ENCODE measurements around the gene DPH2.
A peak's percentile ranks its signal among the peaks of the same experiment; 100 is the strongest.

DPH2 gene

GRCh38 chr1:43938892-43939587 lies 30.8 kb upstream of the DPH2 start:
- Histone ChIP-seq H3F3A (ENCODE audit: control insufficient read depth, insufficient read depth) (no peaks in the 10 kb centered on the region), H3K9me3 (ENCODE audit: control insufficient read depth, insufficient read depth, low read length) (no peaks in the 10 kb centered on the region), H3K27ac (ENCODE audit: low read depth, low read length) (no peak overlapping the region), H3K4me3 (ENCODE audit: low read length) (no peak overlapping the region), H3K27me3 (ENCODE audit: control insufficient read depth, low read length) (no peaks in the 10 kb centered on the region), H3K9me2 (replicated peaks; ENCODE audit: control insufficient read depth, low read length) (no peaks in the 10 kb centered on the region), H3K4me2 (ENCODE audit: low read length) (no peak overlapping the region), H3K4me1 (ENCODE audit: control insufficient read depth, low read length) (peaks cover 5% of the 10 kb centered on the region), H3K36me3 (ENCODE audit: control insufficient read depth, low read length) (peaks cover 4% of the 10 kb centered on the region; the same call in 1 of the 2 replicates), H3K79me2 (ENCODE audit: control insufficient read depth, low read length) (no peaks in the 10 kb centered on the region), H4K20me1 (ENCODE audit: control insufficient read depth, insufficient read depth, low read depth, low read length) (no peaks in the 10 kb centered on the region)
- TF ChIP-seq EZH2phosphoT487 (IDR thresholded peaks at IDR 0.05; ENCODE audit: borderline replicate concordance, low read length): no peak
- TF ChIP-seq, protein P1, sequence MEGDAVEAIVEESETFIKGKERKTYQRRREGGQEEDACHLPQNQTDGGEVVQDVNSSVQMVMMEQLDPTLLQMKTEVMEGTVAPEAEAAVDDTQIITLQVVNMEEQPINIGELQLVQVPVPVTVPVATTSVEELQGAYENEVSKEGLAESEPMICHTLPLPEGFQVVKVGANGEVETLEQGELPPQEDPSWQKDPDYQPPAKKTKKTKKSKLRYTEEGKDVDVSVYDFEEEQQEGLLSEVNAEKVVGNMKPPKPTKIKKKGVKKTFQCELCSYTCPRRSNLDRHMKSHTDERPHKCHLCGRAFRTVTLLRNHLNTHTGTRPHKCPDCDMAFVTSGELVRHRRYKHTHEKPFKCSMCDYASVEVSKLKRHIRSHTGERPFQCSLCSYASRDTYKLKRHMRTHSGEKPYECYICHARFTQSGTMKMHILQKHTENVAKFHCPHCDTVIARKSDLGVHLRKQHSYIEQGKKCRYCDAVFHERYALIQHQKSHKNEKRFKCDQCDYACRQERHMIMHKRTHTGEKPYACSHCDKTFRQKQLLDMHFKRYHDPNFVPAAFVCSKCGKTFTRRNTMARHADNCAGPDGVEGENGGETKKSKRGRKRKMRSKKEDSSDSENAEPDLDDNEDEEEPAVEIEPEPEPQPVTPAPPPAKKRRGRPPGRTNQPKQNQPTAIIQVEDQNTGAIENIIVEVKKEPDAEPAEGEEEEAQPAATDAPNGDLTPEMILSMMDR (IDR thresholded peaks at IDR 0.05; ENCODE audit: low read depth, low read length, poor library complexity, severe bottlenecking): no peak

GRCh38 chr1:43942411-43942810 lies 27.4 kb upstream of the DPH2 start:
- Histone ChIP-seq H3F3A (ENCODE audit: control insufficient read depth, insufficient read depth) (no peaks in the 10 kb centered on the region), H4K20me1 (ENCODE audit: control insufficient read depth, insufficient read depth, low read depth, low read length) (no peaks in the 10 kb centered on the region), H3K4me2 (ENCODE audit: low read length) (no peak overlapping the region), H3K36me3 (ENCODE audit: control insufficient read depth, low read length) (peaks cover 9% of the 10 kb centered on the region), H3K4me3 (ENCODE audit: low read length) (no peak overlapping the region), H3K9me3 (ENCODE audit: control insufficient read depth, insufficient read depth, low read length) (no peaks in the 10 kb centered on the region), H3K27ac (ENCODE audit: low read depth, low read length) (no peak overlapping the region), H3K27me3 (ENCODE audit: control insufficient read depth, low read length) (no peaks in the 10 kb centered on the region), H3K4me1 (ENCODE audit: control insufficient read depth, low read length) (peaks cover 13% of the 10 kb centered on the region), H3K9me2 (replicated peaks; ENCODE audit: control insufficient read depth, low read length) (no peaks in the 10 kb centered on the region), H3K79me2 (ENCODE audit: control insufficient read depth, low read length) (peaks cover 23% of the 10 kb centered on the region)
- TF ChIP-seq, protein P1 (IDR thresholded peaks at IDR 0.05; ENCODE audit: low read depth, low read length, poor library complexity, severe bottlenecking): no peak
- TF ChIP-seq EZH2phosphoT487 (IDR thresholded peaks at IDR 0.05; ENCODE audit: borderline replicate concordance, low read length): no peak

DNA sequence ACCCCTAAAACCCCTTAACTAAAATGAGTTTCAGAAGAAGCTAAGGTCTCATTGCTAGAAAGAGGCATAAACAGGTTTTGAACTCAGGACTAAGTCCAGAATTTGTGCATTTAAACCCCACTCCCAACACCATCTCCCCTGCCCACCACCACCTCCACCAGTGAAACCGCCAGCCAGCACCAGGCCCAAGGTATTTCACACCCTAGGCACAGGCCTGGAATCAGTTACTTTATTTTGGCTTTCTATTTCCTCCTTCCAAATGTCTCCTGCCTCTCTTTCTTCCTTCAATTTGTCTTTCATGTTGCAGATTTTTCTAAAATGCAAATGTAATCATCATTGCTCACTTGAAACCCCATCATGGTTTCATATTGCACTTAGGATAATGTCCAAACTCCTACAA lies 24.9 kb upstream of the DPH2 start:
- Histone ChIP-seq H3F3A (ENCODE audit: control insufficient read depth, insufficient read depth) (no peaks in the 10 kb centered on the region), H3K4me3 (ENCODE audit: low read length) (peak overlapping the region; percentile 44; the same call in 1 of the 2 replicates), H3K9me2 (replicated peaks; ENCODE audit: control insufficient read depth, low read length) (no peaks in the 10 kb centered on the region), H3K4me2 (ENCODE audit: low read length) (peak overlapping the region; percentile 93), H3K9me3 (ENCODE audit: control insufficient read depth, insufficient read depth, low read length) (no peaks in the 10 kb centered on the region), H4K20me1 (ENCODE audit: control insufficient read depth, insufficient read depth, low read depth, low read length) (no peaks in the 10 kb centered on the region), H3K27ac (ENCODE audit: low read depth, low read length) (no peak overlapping the region), H3K27me3 (ENCODE audit: control insufficient read depth, low read length) (no peaks in the 10 kb centered on the region), H3K79me2 (ENCODE audit: control insufficient read depth, low read length) (peaks cover 40% of the 10 kb centered on the region), H3K36me3 (ENCODE audit: control insufficient read depth, low read length) (peaks cover 14% of the 10 kb centered on the region), H3K4me1 (ENCODE audit: control insufficient read depth, low read length) (peaks cover 26% of the 10 kb centered on the region)
- TF ChIP-seq, protein P1 (IDR thresholded peaks at IDR 0.05; ENCODE audit: low read depth, low read length, poor library complexity, severe bottlenecking): no peak
- TF ChIP-seq EZH2phosphoT487 (IDR thresholded peaks at IDR 0.05; ENCODE audit: borderline replicate concordance, low read length): no peak
